KMS-11 (cell line): ENCODE measurements around the gene KRT78.

ENCODE experiments used
- H2AFZ ChIP-seq: fragments of 200-600 bp; sonication (generic); 2 replicates; pipeline ENCODE4 v1.6.1; 2016; ENCODE audit warnings: antibody characterized with exemption, mixed run types, low read depth
- H3K27ac ChIP-seq: fragments of 200-600 bp; sonication (generic); 2 replicates; pipeline ENCODE4 v1.6.1; 2016; ENCODE audit warnings: mild to moderate bottlenecking, mixed run types
- H3K27me3 ChIP-seq: fragments of 200-600 bp; sonication (generic); 2 replicates; pipeline ENCODE4 v1.6.1; 2017; ENCODE audit warnings: mild to moderate bottlenecking, low read depth, mixed run types, moderate library complexity; ENCODE audit not compliant: insufficient read depth
- H3K36me3 ChIP-seq: fragments of 200-600 bp; sonication (generic); 2 replicates; pipeline ENCODE4 v1.6.1; 2017; ENCODE audit warnings: mild to moderate bottlenecking, mixed run types; ENCODE audit not compliant: insufficient read depth
- H3K4me1 ChIP-seq: fragments of 200-600 bp; sonication (generic); 2 replicates; pipeline ENCODE4 v1.6.1; 2016; ENCODE audit warnings: mild to moderate bottlenecking, low read depth, mixed run types; ENCODE audit not compliant: poor library complexity, severe bottlenecking
- H3K4me2 ChIP-seq: fragments of 200-600 bp; sonication (generic); 2 replicates; pipeline ENCODE4 v1.7.0; 2016; ENCODE audit warnings: mild to moderate bottlenecking, mixed run types
- H3K4me3 ChIP-seq: fragments of 200-600 bp; sonication (generic); IDR thresholded peaks from 2 replicates; pipeline ENCODE4 v1.6.1; 2017; ENCODE audit warnings: low read depth, low read length, mixed read lengths; ENCODE audit not compliant: insufficient read depth
- H3K79me2 ChIP-seq: fragments of 200-600 bp; sonication (generic); 2 replicates; pipeline ENCODE4 v1.6.1; 2016; ENCODE audit warnings: low read depth, mixed run types; ENCODE audit not compliant: insufficient read depth
- H3K9ac ChIP-seq: fragments of 200-600 bp; sonication (generic); 2 replicates; pipeline ENCODE4 v1.6.1; 2016; ENCODE audit warnings: mild to moderate bottlenecking, mixed run types
- H4K20me1 ChIP-seq: fragments of 200-600 bp; sonication (generic); 2 replicates; pipeline ENCODE4 v1.6.1; 2016; ENCODE audit warnings: mild to moderate bottlenecking, mixed run types; ENCODE audit not compliant: insufficient read depth
- TF ChIP-seq, protein P1 (sequence below): fragments of 200-600 bp; sonication (generic); conservative IDR thresholded peaks from 2 replicates; pipeline ENCODE4 v1.6.1; 2017; ENCODE audit warnings: low read depth, mild to moderate bottlenecking, antibody characterized with exemption, low read length, moderate library complexity, mixed read lengths

The KRT78 gene

DNA sequence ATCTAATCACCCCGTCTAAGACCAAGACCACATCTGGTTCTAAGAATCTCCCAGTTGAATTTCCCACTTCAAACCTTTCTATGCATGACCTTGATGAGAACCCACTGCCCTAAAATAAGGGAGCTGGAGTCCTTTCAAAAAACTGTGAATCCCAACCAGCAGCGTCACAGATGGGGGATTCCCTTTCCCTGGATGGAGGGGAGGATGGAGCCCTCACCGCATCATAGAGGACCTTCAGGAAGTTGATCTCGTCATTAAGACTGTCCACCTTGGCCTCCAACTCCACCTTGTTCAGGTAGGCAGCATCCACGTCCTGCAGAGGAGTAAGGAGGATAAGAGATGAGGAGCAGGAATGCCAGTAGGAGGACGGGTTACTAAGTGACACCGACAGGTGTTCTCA is 39.6 kb downstream of the KRT78 start:
- TF ChIP-seq, protein P1, sequence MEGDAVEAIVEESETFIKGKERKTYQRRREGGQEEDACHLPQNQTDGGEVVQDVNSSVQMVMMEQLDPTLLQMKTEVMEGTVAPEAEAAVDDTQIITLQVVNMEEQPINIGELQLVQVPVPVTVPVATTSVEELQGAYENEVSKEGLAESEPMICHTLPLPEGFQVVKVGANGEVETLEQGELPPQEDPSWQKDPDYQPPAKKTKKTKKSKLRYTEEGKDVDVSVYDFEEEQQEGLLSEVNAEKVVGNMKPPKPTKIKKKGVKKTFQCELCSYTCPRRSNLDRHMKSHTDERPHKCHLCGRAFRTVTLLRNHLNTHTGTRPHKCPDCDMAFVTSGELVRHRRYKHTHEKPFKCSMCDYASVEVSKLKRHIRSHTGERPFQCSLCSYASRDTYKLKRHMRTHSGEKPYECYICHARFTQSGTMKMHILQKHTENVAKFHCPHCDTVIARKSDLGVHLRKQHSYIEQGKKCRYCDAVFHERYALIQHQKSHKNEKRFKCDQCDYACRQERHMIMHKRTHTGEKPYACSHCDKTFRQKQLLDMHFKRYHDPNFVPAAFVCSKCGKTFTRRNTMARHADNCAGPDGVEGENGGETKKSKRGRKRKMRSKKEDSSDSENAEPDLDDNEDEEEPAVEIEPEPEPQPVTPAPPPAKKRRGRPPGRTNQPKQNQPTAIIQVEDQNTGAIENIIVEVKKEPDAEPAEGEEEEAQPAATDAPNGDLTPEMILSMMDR: no peak
- peaks cover 19% of the 10 kb centered on the region for H3K27me3 ChIP-seq
- H3K9ac ChIP-seq: no peak overlapping the region
- H4K20me1 ChIP-seq: no peaks in the 10 kb centered on the region
- H3K27ac ChIP-seq: no peak overlapping the region
- no peak overlapping the region for H2AFZ ChIP-seq
- H3K36me3 ChIP-seq: no peaks in the 10 kb centered on the region
- H3K79me2 ChIP-seq: no peaks in the 10 kb centered on the region
- H3K4me1 ChIP-seq: no peaks in the 10 kb centered on the region
- no peak overlapping the region for H3K4me2 ChIP-seq
- H3K4me3 ChIP-seq: no peak overlapping the region

DNA sequence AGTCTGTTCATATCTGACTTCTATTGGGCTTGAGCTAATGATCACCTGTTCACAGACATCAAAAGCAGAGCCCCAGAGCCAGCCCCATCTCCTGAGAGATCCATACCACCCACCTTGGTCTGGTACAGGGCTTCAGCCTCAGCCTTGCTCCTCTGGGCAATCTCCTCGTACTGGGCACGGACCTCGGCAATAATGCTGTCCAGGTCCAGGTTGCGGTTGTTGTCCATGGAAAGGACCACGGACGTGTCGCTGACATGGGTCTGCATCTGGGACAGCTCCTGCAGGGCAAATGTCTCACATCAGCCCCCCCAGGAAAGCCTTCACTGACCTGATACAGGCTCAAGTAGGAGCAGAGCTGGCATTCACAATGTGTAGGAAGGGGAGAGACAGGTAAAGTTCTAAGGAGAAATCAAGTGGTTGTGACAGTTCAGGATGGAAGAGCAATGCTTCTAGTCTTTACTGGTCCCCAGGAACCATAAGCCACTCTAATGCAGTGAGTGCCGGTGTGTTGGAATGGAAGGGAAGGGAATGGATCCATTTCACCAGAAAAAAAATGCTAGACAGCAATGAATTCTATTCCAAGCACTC is 40.1 kb downstream of the KRT78 start:
- H3K9ac ChIP-seq: no peak overlapping the region
- peaks cover 16% of the 10 kb centered on the region for H3K27me3 ChIP-seq
- H3K4me3 ChIP-seq: no peak overlapping the region
- no peaks in the 10 kb centered on the region for H4K20me1 ChIP-seq
- H3K4me2 ChIP-seq: no peak overlapping the region
- H3K4me1 ChIP-seq: no peaks in the 10 kb centered on the region
- H2AFZ ChIP-seq: no peak overlapping the region
- H3K79me2 ChIP-seq: no peaks in the 10 kb centered on the region
- H3K27ac ChIP-seq: no peak overlapping the region
- TF ChIP-seq, protein P1: no peak
- no peaks in the 10 kb centered on the region for H3K36me3 ChIP-seq

- Histone ChIP-seq H4K20me1 (no peaks in the 10 kb centered on the region), H3K27me3 (peaks cover 12% of the 10 kb centered on the region; the same call in 1 of the 2 replicates), H3K4me1 (no peaks in the 10 kb centered on the region), H3K27ac (no peak overlapping the region), H3K4me2 (no peak overlapping the region), H3K79me2 (no peaks in the 10 kb centered on the region), H2AFZ (no peak overlapping the region), H3K9ac (no peak overlapping the region), H3K36me3 (no peaks in the 10 kb centered on the region), H3K4me3 (no peak overlapping the region)
- TF ChIP-seq, protein P1: no peak
Measured at GRCh38 chr12:52807544-52808470, 41.0 kb downstream of the KRT78 start.

DNA sequence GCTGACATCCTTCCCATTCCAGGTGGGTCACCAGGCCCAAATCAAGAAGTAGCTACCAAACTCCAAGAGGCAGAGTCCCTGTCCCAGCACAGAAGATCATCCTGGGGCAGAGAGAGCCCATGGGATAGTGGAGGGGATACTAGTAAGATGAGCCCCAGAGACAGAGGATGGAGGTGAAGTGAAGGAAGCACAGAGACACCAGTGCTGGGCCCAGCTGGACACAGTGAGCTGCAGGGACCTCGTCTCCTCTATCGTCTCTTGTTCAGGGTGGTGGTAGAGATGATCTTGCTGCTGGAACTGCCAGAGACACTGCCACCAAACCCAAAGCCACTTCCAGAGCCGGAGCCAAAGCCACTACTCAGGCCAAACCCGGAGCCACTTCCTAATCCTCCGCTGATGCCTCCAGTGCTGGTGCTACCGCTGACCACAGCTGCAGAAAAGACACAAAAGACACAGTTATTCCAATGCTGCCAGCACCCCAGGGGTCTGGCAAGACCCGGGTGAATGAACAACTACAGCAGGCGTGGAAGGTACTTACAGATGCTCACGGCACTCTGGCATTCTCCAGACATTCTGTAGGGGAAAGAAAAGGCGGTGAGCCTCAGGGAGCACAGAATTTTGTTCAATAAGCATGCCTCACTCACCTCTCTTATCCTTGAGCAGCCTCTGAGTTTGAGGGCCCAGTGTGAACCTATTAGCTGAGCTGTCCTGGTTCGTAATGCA is 41.8 kb downstream of the KRT78 start:
- no peaks in the 10 kb centered on the region for H3K79me2 ChIP-seq
- TF ChIP-seq, protein P1: no peak
- no peaks in the 10 kb centered on the region for H3K4me1 ChIP-seq
- H3K4me3 ChIP-seq: no peak overlapping the region
- H3K4me2 ChIP-seq: no peak overlapping the region
- peaks cover 10% of the 10 kb centered on the region; the same call in 1 of the 2 replicates for H3K27me3 ChIP-seq
- no peak overlapping the region for H3K27ac ChIP-seq
- no peak overlapping the region for H3K9ac ChIP-seq
- no peaks in the 10 kb centered on the region for H3K36me3 ChIP-seq
- H4K20me1 ChIP-seq: no peaks in the 10 kb centered on the region
- H2AFZ ChIP-seq: no peak overlapping the region
